ENCODE measurements around the gene GRAMD1C. TPM values are rescaled to one million over a fixed set of nuclear protein-coding genes. Genes with fewer than 3 reads are reported as not detected.
A peak's percentile ranks its signal among the peaks of the same experiment; 100 is the strongest.

GRAMD1C gene
- polyA plus RNA-seq, 2 of the 4 experiments (the other 2 are of a cell fraction), result 0.32 to 0.59 TPM

DNA sequence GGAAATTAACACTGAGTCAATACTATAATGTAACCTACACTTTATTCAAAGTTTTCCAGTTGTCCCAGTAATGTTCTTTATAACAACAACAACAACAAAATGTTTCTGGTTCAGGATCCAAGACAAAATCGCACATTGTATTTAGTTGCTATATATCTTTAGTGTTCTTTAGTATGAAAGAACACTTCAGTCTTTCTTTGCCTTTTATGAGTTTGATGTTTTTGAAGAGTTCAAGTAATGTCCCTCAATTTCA lies 7.6 kb upstream of the GRAMD1C start:
- ATAC-seq, result no peak
- no peak for FAIRE-seq
- Histone ChIP-seq H3K4me2 (0 out of 3 replicates have a peak overlapping the region, but pooled peaks have one; percentile 1), H3K9me3 (0 out of 3 replicates have a peak, but pooled peaks cover 2% of the 10 kb centered on the region), H3K27ac (no peak overlapping the region), H3K4me1 (0 out of 3 replicates have a peak, but pooled peaks cover 3% of the 10 kb centered on the region), H3K4me3 (no peak overlapping the region)
- ChIA-PET CTCF (no interaction called here), POLR2A (no interaction called here)
- DNase-seq (ENCODE audit: low read depth in 1 of 2, low spot score in 1 of 2), result no peak
- TF ChIP-seq, protein P1, sequence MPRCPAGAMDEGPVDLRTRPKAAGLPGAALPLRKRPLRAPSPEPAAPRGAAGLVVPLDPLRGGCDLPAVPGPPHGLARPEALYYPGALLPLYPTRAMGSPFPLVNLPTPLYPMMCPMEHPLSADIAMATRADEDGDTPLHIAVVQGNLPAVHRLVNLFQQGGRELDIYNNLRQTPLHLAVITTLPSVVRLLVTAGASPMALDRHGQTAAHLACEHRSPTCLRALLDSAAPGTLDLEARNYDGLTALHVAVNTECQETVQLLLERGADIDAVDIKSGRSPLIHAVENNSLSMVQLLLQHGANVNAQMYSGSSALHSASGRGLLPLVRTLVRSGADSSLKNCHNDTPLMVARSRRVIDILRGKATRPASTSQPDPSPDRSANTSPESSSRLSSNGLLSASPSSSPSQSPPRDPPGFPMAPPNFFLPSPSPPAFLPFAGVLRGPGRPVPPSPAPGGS (IDR thresholded peaks at IDR 0.05), result no peak
- TF ChIP-seq NPAS2 (CRISPR knock-in tag; IDR thresholded peaks at IDR 0.05; ENCODE audit: borderline replicate concordance), result no peak
- TF ChIP-seq, protein P2, sequence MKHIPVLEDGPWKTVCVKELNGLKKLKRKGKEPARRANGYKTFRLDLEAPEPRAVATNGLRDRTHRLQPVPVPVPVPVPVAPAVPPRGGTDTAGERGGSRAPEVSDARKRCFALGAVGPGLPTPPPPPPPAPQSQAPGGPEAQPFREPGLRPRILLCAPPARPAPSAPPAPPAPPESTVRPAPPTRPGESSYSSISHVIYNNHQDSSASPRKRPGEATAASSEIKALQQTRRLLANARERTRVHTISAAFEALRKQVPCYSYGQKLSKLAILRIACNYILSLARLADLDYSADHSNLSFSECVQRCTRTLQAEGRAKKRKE (CRISPR knock-in tag; IDR thresholded peaks at IDR 0.05; ENCODE audit: low read depth), result no peak
- TF ChIP-seq RCOR1 (IDR thresholded peaks at IDR 0.05; ENCODE audit: low read depth, low read length), result no peak
- TF ChIP-seq TP53 (CRISPR knock-in tag; IDR thresholded peaks at IDR 0.05), result no peak
- TF ChIP-seq CHD2 (IDR thresholded peaks at IDR 0.05; ENCODE audit: low read length, partially characterized antibody), result no peak
- TF ChIP-seq RNF2 (IDR thresholded peaks at IDR 0.05; ENCODE audit: borderline replicate concordance, low read depth), result no peak
- TF ChIP-seq RAD21 (conservative IDR thresholded peaks at IDR 0.05 in 1 of 2, IDR thresholded peaks at IDR 0.05 in 1 of 2), result no peak
- no peak for TF ChIP-seq KDM5A (IDR thresholded peaks at IDR 0.05)
- WGBS (ENCODE audit: missing lambda C conversion rate), result 0% methylated on average over 1 of the region's 1 CpG

GRCh38 chr3:113832477-113833164 lies 6.0 kb upstream of the GRAMD1C start:
- FAIRE-seq (no peak), ATAC-seq (no peak), DNase-seq (ENCODE audit: low read depth in 1 of 2, low spot score in 1 of 2) (no peak)
- WGBS (ENCODE audit: missing lambda C conversion rate), result 73% methylated on average over 5 of the region's 5 CpGs
- H3K27ac ChIP-seq, result no peak overlapping the region
- TF ChIP-seq NFE2L2 (conservative IDR thresholded peaks at IDR 0.05; ENCODE audit: low read length) (no peak), EHMT2 (IDR thresholded peaks at IDR 0.05; ENCODE audit: low read depth) (no peak), TP53 (CRISPR knock-in tag; IDR thresholded peaks at IDR 0.05) (no peak), MAZ (IDR thresholded peaks at IDR 0.05; ENCODE audit: borderline replicate concordance, low read depth, low read length) (no peak), RFX5 (IDR thresholded peaks at IDR 0.05) (no peak), PBX3 (IDR thresholded peaks at IDR 0.05) (no peak), ZNF302 (CRISPR knock-in tag; IDR thresholded peaks at IDR 0.05) (no peak), SMC3 (IDR thresholded peaks at IDR 0.05) (no peak), KDM1A (IDR thresholded peaks at IDR 0.05; ENCODE audit: low read depth) (no peak), NPAS2 (CRISPR knock-in tag; IDR thresholded peaks at IDR 0.05; ENCODE audit: borderline replicate concordance) (no peak), POLR2AphosphoS2 (conservative IDR thresholded peaks at IDR 0.05; ENCODE audit: low read length) (no peak), ZSCAN20 (CRISPR knock-in tag; IDR thresholded peaks at IDR 0.05) (no peak), EP300 (IDR thresholded peaks at IDR 0.05) (no peak), E2F6 (IDR thresholded peaks at IDR 0.05; ENCODE audit: borderline replicate concordance, low read depth) (no peak)
- TF ChIP-seq, protein P3, sequence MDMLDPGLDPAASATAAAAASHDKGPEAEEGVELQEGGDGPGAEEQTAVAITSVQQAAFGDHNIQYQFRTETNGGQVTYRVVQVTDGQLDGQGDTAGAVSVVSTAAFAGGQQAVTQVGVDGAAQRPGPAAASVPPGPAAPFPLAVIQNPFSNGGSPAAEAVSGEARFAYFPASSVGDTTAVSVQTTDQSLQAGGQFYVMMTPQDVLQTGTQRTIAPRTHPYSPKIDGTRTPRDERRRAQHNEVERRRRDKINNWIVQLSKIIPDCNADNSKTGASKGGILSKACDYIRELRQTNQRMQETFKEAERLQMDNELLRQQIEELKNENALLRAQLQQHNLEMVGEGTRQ (IDR thresholded peaks at IDR 0.05), result no peak
- TF ChIP-seq, protein P1 (IDR thresholded peaks at IDR 0.05), result no peak
- 0 out of 3 replicates have a peak, but pooled peaks cover 2% of the 10 kb centered on the region for H3K9me3 ChIP-seq
- no peak overlapping the region for H3K4me2 ChIP-seq
- 0 out of 3 replicates have a peak, but pooled peaks cover 3% of the 10 kb centered on the region for H3K4me1 ChIP-seq
- H3K4me3 ChIP-seq, result no peak overlapping the region
- POLR2A ChIA-PET, result no interaction called here
- CTCF ChIA-PET, result no interaction called here
